Brain microvascular endothelial cell (primary cell): ENCODE measurements around the gene CPM.

ENCODE experiments used
- DNase-seq: peaks from one replicate; pipeline ENCODE4 v3.0.0-alpha.2; 2020
- H3K27ac ChIP-seq: fragments of 250-450 bp; sonication (Bioruptor Pico); 2 replicates; pipeline ENCODE4 v1.5.1; 2020; ENCODE audit warnings: mild to moderate bottlenecking, moderate library complexity
- H3K27me3 ChIP-seq: fragments of 250-450 bp; sonication (Bioruptor Pico); replicated peaks from 2 replicates; pipeline ENCODE4 v1.5.1; 2020; ENCODE audit warnings: mild to moderate bottlenecking
- H3K36me3 ChIP-seq: fragments of 250-450 bp; sonication (Bioruptor Pico); replicated peaks from 2 replicates; pipeline ENCODE4 v1.5.1; 2020; ENCODE audit warnings: mild to moderate bottlenecking
- H3K4me3 ChIP-seq: 2 replicates; pipeline ENCODE4 v1.5.1; 2011; ENCODE audit warnings: low read depth, mild to moderate bottlenecking, control low read depth, low read length, moderate library complexity
- CTCF ChIP-seq: IDR thresholded peaks from 2 replicates; pipeline ENCODE4 v1.5.1; 2011; ENCODE audit warnings: low read depth, mild to moderate bottlenecking, moderate library complexity, low read length, control low read depth, inconsistent platforms; ENCODE audit errors: missing control alignments
- in situ Hi-C: cut with HindIII; loops from 2 replicates; pipeline ENCODE4 v1.10.0; 2017; ENCODE audit warnings: low sequenced_read_pairs, low pct_ligation_motif_present

CPM gene

GRCh38 chr12:68932961-68933893 lies at the start of gene CPM:
Gene CPM, minus strand, starts transcription at chr12:68933171. Its CDS starts 334 bp downstream, at chr12:68932837.
- DNase-seq = peak; percentile 16
- Histone ChIP-seq H3K36me3 (no peaks in the 10 kb centered on the region), H3K27me3 (no peaks in the 10 kb centered on the region), H3K4me3 (peak within 1 kb of the TSS; percentile 64), H3K27ac (no peak within 1 kb of the TSS)
- TF ChIP-seq CTCF = no peak
- in situ Hi-C loops = no loop called here

GRCh38 chr12:68981516-68981915 lies 48.5 kb upstream of the CPM start:
- in situ Hi-C loops = no loop called here
- peak; percentile 45 for DNase-seq
- no peaks in the 10 kb centered on the region for H3K36me3 ChIP-seq
- no peak for TF ChIP-seq CTCF
- no peak overlapping the region for H3K4me3 ChIP-seq
- no peak overlapping the region for H3K27ac ChIP-seq
- H3K27me3 ChIP-seq = no peaks in the 10 kb centered on the region

GRCh38 chr12:68980476-68981212 lies 47.7 kb upstream of the CPM start:
- Histone ChIP-seq H3K27me3 (no peaks in the 10 kb centered on the region), H3K27ac (no peak overlapping the region), H3K36me3 (no peaks in the 10 kb centered on the region), H3K4me3 (no peak overlapping the region)
- no peak for DNase-seq
- in situ Hi-C loops = no loop called here
- TF ChIP-seq CTCF = no peak

- Histone ChIP-seq H3K4me3 (no peak overlapping the region), H3K36me3 (no peaks in the 10 kb centered on the region), H3K27ac (no peak overlapping the region), H3K27me3 (no peaks in the 10 kb centered on the region)
- no peak for DNase-seq
- no peak for TF ChIP-seq CTCF
- in situ Hi-C loops = no loop called here
These were observed 45.7 kb upstream of the CPM start for GRCh38 chr12:68978678-68979077.

- TF ChIP-seq CTCF = no peak
- Histone ChIP-seq H3K4me3 (no peak overlapping the region), H3K27ac (no peak overlapping the region), H3K27me3 (no peaks in the 10 kb centered on the region), H3K36me3 (no peaks in the 10 kb centered on the region)
- in situ Hi-C loops = no loop called here
- no peak for DNase-seq
These were observed 45.1 kb upstream of the CPM start for GRCh38 chr12:68977909-68978610.
